ENCODE measurements around the gene SNUPN.

DNA sequence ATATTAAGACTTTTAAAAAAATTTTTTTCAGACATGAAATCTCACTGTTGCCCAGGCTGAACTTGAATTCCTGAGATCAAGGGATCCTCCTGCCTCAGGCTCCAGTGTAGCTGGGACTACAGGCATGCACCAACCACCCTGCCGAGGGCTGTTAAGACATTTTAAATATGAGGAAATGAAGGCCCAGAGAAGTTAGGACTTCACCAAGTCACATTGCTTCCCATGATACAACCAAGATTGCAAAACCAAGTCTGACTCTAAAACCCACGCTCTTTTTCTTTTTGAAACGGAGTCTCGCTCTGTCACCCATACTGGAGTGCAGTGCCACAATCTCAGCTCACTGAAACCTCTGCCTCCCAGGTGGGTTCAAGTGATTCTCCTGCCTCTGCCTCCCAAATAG is 74.4 kb downstream of the SNUPN start:
- TF ChIP-seq POLR2AphosphoS5 (IDR thresholded peaks at IDR 0.05; ENCODE audit: borderline replicate concordance, low read depth, low read length) (no peak), EZH2 (IDR thresholded peaks at IDR 0.05) (no peak)
